NCI-H2029 treated with DMSO at 0.1 percent for 48 hours (cell line): Measurements from ENCODE around the gene FAM131A.
"Not testable (repeated sequence)": the region's sequence is repeated elsewhere in the genome, so short reads cannot be mapped to it uniquely, and the experiment has no call there.

Source experiments
- DNase-seq: peaks from one replicate; lab custom pipeline; 2025; lab: John Stamatoyannopoulos, UW

FAM131A gene

GRCh38 chr3:184317201-184317600 lies 20.2 kb upstream of the FAM131A start:
- DNase-seq, result no peak

GRCh38 chr3:184320104-184320445 lies 17.3 kb upstream of the FAM131A start:
- DNase-seq, result peak; percentile 83

- DNase-seq, result no peak
These were observed 15.7 kb upstream of the FAM131A start for GRCh38 chr3:184321666-184322065.

GRCh38 chr3:184322731-184323487 lies 14.5 kb upstream of the FAM131A start:
- no peak for DNase-seq

GRCh38 chr3:184323696-184324095 lies 13.7 kb upstream of the FAM131A start:
- DNase-seq, result no peak

GRCh38 chr3:184325269-184325668 lies 12.1 kb upstream of the FAM131A start:
- no peak for DNase-seq

- no peak for DNase-seq
These were observed 11.6 kb upstream of the FAM131A start for GRCh38 chr3:184325715-184326369.

GRCh38 chr3:184327171-184327570 lies 10.2 kb upstream of the FAM131A start:
- DNase-seq, result no peak

- DNase-seq, result no peak
These were observed 8.9 kb upstream of the FAM131A start for GRCh38 chr3:184328516-184328915.

- DNase-seq, result no peak
These were observed 4.9 kb upstream of the FAM131A start for GRCh38 chr3:184332370-184333090.

GRCh38 chr3:184333190-184333589 lies 4.2 kb upstream of the FAM131A start:
- DNase-seq, result no peak

- no peak for DNase-seq
These were observed 3.7 kb upstream of the FAM131A start for GRCh38 chr3:184333700-184334099.

GRCh38 chr3:184334470-184335158 lies 2.8 kb upstream of the FAM131A start:
- DNase-seq, result no peak

GRCh38 chr3:184335291-184335660 lies 2.1 kb upstream of the FAM131A start:
- DNase-seq, result no peak

- DNase-seq, result peak; percentile 26
These were observed 1.5 kb upstream of the FAM131A start for GRCh38 chr3:184335661-184336546.

- DNase-seq, result no peak
These were observed 627 bp upstream of the FAM131A start for GRCh38 chr3:184336547-184337398.

GRCh38 chr3:184337981-184338380 lies 581 bp downstream of the FAM131A start:
- no peak for DNase-seq

- peak; percentile 71 for DNase-seq
These were observed 1.1 kb downstream of the FAM131A start for GRCh38 chr3:184338511-184338945.

GRCh38 chr3:184339001-184339400 lies 1.6 kb downstream of the FAM131A start:
- DNase-seq, result no peak

- DNase-seq, result not testable (repeated sequence)
These were observed 2.2 kb downstream of the FAM131A start for GRCh38 chr3:184339451-184340135.
